GM21447 (cell line): Measurements from ENCODE around the gene MAP7.
"Not testable (repeated sequence)": the region's sequence is repeated elsewhere in the genome, so short reads cannot be mapped to it uniquely, and the experiment has no call there.

Experiments used
- ATAC-seq: cut with Tn5 transposase; IDR thresholded peaks from one replicate; pipeline ENCODE4 v1.9.1; 2021; ENCODE audit not compliant: unreplicated experiment

Gene MAP7

DNA sequence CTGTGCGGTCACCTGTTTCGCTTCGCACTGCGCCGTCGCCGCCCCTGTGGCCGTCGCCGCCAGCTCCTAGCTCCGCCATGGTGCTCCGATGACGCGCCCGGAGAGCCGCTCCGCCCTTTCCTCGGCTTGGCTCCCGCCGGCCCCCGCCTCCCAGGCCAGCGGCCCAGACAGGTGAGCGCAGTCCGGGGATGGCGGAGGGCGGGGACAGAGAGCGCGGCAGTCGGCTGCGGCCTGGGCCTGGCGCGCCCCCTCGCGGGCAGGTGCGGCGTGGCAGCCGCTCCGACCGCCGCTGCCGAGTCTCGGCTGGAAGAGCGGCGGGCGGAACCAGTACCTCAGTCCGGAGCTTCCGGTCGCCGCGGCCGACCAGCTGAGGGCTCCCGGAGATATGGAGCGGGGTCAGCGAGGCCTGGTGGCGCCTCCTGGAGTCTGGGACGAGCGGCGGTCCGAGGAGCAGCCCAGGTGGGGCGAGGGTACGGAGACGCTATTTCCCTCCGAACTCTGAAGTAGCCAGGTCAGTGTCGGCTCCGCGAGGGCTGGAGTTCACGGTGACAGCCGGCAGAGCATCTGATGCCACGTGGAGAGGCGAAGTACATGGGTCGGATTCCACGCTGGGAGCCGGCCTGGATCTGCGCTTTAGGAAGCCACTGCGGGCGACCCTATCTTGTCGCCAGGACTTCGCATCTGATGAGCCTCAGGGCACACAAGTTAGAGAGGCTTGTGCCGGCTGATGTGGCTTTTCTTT, at the start of gene MAP7:
TSS of gene MAP7 (minus strand) at position 93 of the 742 bp plus-strand sequence. CDS start at position 79, 14 bp downstream.
- ATAC-seq = peak; percentile 74

DNA sequence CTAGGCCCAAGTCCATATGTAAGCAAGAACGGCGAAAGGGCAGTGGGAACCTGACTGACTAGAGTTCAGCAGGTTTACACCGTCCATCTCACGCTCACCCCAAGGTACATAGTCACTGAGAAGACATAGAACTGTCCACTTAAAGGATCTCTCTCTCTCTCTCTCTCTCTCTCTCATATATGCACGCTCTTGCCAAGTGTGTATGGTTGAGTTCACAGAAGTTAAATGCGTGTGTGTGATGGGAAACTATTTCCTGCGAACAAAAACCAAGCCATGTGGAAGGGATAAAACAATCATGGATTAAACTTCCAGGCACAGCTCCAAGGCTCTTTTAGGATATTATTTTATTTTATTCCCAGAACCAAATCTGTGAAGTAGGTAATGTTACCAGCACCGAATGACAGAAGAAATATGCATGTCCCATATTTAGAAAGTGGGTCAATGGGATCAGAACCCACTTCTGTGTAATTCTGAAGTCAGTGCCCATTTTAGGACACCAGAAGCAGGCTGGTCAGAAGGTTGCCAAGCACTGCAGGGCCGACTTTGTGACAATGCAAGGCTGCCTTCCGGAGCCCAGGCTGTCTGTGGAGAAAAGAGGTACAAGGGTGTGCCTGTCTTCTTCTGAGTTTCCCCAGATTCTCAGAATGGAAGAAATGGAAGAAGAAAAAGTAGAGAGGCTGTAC, 49.2 kb upstream of the MAP7 start:
- ATAC-seq = no peak

DNA sequence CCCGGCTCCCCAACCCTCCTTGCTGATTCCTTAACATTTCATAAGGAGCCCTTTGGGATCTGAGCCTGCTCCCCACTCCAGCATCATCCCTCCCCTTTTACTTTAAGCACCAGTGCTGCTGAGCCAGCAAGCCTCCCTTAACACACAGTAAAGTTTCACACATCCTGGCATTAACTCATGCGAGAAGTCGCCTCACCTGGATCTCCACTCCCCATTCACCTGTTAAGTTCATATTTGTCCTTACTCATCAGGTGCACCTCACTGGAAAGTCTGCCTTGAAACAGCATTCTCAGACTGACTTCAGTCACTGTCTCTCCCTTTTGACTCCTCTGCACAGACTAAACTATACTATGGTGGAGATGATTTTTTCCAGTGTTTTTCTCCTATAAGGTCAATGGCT, 47.8 kb upstream of the MAP7 start:
- ATAC-seq = no peak

DNA sequence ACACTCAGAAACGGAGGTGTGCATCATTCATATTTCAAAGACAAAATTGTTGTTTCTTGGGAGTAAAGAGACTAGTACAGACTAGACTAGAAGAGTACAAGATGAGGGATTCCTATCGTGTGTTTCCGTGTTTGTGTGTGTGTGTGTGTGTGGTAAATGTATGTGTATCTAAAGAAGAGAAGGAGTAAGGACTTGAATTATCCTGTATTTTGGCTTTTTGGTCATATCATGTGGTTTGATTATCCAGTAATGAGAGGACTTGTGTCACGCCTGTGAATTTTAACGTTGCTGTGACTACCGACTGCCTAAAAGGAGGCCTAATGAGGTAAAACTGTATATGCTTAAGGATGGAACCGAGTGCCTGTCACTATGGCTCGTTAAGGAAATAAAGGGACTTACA, 44.4 kb upstream of the MAP7 start:
- ATAC-seq = no peak

DNA sequence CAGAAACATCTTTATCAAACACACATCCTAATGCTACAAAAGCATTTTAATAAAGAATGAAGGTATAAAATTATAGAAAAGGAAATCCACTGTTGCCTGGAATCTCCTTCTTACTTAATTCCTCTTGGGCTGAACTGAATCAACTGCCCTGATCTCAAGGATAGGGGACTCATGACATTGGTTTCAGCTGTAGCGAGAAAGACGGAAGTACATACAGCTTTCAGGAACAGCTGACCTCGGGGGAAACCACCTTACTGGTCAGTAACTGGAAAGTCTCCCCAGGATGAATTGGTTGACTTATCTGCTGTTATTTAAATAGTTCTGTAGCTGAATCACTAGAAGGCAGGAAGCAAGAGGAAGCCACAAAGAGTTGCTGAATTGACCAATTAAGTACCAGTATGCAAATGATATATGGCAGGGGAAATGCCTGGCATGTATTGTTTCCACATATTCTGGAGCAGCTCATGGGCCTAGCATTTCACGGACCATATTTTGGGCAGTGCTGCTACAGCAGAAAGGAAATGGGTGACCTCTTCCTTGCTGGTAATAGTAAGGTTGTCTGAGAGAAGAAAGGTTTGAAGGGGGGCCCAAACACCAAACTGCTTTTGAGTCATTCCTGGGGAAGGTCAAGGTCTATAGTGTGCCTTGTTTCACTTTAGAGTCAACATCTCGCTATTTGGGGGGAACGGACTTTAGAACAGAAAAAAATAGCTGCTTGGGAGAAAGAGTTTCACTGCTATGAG, 43.7 kb upstream of the MAP7 start:
- peak; percentile 95 for ATAC-seq

DNA sequence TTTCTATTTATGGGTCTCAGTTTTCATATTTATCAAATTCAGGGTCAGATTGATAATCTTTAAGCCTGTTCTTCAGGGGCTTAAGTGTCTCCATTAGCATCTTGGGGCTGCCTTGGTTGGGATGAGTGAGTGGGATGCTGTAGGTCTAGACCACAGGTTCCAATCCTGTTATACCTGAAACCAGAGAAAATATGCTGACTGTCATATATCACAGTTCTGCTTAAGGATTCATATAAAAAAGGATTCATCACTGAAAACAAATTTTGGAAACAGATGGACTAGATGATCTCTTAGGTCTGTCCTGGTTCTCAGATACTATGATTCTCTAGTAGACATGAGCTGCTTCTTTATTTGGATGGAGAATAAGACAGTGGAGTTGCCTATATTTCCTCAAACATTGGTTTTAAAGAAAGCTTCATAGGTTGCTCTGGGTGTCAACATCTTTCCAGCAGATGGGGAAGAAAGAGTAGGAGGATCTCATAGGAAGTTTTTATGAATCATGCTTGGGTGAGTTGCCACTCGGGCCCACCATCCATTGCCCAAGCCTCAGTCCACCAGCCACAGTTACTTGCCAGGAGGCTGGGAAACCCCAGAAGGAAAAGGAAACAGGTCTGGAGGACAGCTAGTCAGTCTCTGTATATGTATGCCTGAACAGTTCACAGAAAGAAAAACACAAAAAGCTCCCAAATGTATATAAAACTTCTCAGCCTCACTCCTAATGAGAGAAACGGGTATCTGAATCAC, 42.9 kb upstream of the MAP7 start:
- ATAC-seq = no peak

DNA sequence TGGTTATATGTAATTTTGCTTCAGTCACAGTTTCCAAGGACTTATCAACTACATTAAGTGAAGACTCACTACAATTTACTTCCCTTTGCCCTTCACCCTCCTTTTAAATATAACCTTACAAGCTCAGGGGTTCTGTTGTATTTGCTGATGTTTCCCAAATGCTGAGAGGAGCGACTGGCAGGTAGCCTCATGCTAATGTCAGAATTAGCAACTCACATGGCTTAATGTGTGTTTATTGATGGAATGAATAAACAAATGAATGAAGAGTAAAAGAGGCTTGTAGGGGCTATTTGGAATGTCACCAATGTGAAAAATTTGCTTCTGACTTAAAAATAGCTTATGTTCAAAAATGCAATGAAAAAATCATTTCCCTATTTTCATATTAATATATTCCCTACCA, 41.4 kb upstream of the MAP7 start:
- ATAC-seq = no peak

DNA sequence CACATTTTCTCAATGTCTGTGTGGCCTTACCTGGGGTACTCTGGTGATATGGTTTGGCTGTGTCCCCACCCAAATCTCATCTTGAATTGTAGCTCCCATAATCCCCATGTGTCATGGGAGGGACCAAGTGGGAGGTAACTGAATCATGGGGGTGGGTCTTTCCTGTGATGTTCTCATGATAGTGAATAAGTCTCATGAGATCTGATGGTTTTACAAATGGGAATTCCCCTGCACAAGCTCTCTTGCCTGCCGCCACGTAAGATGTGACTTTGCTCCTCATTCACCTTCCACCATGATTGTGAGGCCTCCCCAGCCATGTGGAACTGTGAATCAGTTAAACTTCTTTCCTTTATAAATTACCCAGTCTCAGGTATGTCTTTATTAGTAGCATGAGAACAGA, 40.6 kb upstream of the MAP7 start:
- ATAC-seq = not testable (repeated sequence)

DNA sequence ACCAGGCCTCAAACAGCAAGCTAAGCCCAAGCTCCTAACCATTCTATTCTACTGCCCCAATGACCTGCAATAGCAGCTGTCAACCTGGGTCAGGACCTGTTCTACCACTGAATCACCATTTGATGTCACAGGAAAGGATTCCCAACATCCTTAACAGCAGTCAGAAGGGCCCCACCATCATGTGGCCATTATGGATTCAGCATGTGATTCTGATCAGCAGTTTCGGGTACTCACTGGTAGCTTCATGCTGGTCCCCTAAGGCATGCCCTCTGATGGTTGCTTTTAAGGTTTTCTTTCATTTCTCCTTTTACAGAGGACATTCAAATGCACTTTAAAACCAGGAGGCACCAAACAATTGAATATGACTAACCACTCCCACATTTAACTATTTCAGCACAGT, 37.3 kb upstream of the MAP7 start:
- ATAC-seq = no peak

DNA sequence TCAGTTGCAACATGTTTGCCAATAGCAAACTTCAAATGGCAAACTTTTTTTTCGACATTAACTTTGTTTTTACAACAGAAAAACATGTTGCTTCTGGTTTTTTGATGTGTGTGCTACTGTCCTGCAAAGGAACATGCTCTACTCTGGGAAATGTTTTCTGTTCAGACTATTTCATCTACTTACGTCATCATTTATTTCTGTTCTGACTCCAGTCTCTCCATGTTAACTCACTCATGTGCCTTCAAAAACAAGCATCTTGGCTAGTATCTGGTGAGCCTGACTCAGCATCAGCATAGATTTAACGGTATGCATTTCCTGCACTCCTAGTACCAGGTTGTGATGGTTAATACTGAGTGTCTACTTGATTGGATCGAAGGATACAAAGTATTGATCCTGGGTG, 36.1 kb upstream of the MAP7 start:
- ATAC-seq = no peak

DNA sequence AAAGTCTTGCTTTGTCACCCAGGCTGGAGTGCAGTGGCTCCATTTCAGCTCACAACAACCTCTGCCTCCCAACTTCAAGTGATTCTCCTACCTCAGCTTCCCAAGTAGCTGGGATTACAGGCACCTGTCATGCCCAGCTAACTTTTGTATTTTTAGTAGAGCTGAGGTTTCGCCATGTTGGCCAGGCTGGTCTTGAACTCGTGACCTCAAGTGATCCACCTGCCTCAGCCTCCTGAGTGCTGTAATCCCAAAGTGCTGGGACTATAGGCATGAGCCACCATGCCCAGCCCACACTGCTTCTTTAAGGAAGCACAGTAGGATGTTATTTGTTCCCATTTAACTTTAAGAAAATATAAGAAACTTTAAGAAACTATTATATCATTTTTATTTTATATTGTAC, 35.3 kb upstream of the MAP7 start:
- ATAC-seq = not testable (repeated sequence)

DNA sequence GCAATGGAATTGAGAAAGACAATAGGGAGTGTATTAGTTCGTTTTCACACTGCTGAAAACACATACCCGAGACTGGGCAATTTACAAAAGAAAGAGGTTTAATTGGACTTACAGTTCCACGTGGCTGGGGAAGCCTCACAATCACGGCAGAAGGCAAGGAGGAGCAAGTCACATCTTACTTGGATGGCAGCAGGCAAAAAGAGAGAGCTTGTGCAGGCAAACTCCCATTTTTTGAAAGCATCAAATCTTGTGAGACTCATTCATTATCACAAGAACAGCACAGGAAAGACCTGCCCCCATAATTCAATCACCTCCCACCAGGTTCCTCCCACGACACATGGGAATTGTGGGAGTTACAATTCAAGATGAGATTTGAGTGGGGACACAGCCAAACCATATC, 34.1 kb upstream of the MAP7 start:
- ATAC-seq = not testable (repeated sequence)

DNA sequence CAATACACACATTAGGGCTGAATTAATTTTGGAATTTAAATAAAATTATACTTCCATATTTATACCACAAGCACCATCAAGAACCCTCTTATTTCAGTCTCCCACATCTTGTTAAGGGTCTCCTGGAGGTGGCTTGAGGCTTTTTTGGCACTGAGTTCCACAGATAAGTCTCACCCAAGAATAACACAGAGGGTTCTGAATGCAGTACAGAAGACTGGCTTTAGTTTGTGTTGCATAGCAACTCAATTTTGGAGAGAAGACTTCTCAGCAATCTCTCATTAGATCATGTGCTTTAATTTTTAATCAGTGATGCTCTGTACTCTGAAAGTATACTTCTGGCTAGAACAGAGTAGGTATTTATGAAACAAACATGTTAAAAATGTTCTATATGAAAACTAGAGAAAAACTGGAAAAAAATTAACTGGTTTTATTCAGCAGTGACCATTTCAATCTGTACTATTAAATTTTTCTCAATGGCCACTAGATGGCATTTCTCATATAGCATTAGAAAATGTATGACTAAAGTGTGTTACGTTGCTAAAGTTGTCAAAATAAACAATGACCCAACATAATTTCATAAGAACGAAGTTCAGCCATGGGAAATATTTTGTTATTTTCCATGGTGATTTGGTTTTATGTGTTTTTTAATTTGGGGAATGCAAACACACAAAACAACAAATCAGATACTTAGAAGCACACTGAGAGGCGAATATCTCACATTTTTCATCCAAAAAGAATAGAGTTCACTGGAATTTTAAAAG, 32.7 kb upstream of the MAP7 start:
- ATAC-seq = no peak

DNA sequence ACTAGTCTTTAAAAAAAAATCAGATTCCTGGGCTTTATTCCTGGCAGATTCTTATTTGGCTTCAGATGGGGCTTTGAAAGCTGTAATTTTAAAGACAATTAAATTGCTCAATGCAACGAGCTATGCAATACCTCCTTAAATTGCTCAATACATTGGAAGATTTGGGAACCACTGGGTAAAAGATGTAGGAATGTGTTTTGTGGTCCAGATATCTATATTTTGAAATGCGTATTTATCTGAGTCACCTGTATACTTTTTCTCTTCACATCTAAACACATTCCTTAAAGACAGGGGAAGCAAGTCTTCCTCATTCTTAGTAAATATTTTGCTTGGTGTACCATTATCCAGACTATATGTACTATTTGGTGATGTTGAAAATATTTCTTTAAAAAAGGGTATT, 29.6 kb upstream of the MAP7 start:
- ATAC-seq = no peak

DNA sequence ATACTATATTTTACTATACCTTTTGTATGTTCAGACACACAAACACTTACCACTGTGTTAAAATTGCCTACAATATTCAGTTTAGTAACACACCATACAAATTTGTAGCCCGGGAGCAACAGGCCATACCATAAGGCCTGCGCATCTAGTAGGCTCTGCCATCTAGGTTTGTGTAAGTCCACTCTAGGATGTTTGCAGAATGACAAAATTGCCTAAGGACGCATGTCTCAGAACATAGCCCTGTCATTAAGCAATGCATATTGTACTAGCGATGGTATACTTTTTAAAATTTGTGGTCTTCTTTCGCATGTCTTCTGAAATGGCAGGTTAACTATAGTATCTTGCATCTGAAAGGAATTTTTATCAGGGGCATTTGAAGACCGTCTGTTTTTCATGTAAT, 26.6 kb upstream of the MAP7 start:
- no peak for ATAC-seq

DNA sequence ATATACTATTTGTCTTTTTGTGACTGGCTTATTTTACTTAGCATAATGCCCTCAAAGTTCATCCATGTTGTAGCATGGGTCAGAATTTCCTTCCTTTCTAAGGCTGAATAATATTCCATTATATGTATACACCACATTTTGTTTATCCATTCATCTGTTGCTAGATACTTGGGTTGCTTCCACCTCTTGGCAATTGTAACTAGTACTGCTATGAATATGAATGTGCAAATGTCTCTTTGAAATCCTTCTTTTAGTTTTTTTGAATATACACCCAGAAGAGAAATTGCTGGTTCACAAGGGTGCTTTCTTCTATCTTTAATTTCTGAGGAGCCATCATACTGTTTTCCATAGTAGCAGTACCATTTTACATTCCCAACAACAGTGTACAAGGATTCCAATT, 21.3 kb upstream of the MAP7 start:
- ATAC-seq = no peak

DNA sequence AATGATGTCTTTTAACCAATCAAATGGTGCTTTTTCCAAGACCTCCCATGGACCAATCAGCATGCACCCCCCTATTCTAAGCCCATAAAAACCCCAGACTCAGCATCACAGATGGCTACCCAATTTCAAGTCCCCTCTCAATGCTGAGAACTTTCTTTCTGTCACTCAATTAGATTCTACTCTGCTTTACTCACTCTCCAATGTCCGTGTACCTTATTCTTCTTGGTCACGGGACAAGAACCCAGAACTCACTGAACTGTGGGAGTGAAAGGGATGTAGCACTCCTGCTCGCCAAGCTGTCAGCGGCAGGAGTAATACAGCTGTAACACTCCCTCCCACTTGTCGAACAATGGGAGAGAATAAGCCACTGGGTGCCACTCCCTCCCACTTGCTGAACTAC, 20.8 kb upstream of the MAP7 start:
- ATAC-seq = no peak

DNA sequence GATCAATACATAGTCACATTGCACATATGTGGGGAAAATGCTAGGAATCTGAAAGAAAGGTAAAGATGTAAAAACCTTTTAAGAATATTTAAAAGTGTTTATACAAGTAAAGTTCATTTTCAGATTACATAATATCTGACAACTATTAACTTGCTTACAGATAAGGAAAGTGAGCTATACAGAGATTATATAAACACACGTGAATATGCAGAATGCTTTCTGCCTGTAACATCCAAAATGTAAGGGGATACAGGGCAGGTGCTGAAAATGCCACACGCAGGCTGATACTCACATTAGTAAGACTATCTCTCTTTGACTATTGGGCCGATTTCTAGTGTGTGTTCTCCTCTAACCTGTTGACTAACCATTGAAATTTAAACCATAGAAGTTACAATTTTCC, 17.9 kb upstream of the MAP7 start:
- no peak for ATAC-seq

DNA sequence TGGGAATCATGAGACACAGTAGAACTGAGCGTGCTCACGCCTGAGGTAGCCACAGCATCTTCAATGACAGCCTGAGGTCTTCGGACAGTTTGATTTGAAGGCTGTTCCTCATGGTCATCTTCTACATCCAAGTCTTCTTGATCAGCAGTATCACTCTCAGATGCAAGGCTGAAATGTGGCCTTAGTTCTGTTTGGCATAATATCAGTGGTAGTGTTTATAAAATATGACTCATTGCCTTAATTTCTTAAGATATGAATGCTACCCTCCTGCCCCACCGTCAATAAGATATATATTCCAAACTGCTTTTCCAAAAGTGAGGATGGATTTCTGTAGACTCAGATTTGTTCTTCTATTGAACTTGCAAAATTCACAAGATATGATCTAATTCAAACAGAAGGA, 17.5 kb upstream of the MAP7 start:
- ATAC-seq = no peak

DNA sequence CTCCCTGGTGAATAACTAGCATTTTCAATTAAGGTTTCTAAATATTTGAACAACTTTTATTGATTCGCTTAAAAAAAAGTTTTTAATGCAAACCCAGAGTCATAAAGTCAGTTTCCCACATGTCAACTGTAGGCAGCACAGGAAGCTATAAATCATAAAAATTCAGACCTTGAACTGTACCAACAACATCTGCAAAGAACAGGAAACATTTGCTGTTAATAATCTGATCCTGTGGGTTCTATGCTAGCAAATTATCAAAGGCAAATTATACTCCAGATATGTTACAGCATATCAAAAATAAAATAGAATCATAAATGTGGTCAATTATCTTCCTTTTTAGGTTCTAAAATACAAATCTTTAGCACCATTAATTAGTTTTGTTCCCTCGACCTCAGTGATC, 16.6 kb upstream of the MAP7 start:
- no peak for ATAC-seq
